Panc1 (cell line): ENCODE data around the gene UBAC2. TPM values are rescaled to one million over a fixed set of nuclear protein-coding genes. Genes with fewer than 3 reads are reported as not detected.

ENCODE experiments used
- ATAC-seq: fragments of 200-7000 bp; cut with Tn5 transposase; 2 replicates; pipeline ENCODE4 v1.9.1; 2020; ENCODE audit warnings: mild to moderate bottlenecking, moderate library complexity
- BruUV-seq: library from RNA; stranded (reverse); fragments of 400-500 nt; replicated peaks from 2 replicates; lab custom pipeline; 2021; lab: Mats Ljungman, UMichigan
- CTCF ChIA-PET: fragments of 300-600 bp; sonication (Branson Sonifier 250); formaldehyde crosslinking; loops from one replicate; lab custom pipeline; 2022; ENCODE audit warnings: antibody characterized with exemption; lab: Charles Lee
- POLR2A ChIA-PET: fragments of 300-600 bp; sonication (Branson Sonifier 250); formaldehyde crosslinking; loops from one replicate; lab custom pipeline; 2022; ENCODE audit warnings: antibody characterized with exemption; lab: Charles Lee
- DNase-seq: peaks from one replicate; pipeline ENCODE4 v3.0.0-alpha.2; 2010; ENCODE audit warnings: low read depth, low spot score
- H3K27ac ChIP-seq: 2 replicates; pipeline ENCODE4 v1.5.1; 2011; ENCODE audit warnings: mild to moderate bottlenecking, low read length, inconsistent platforms
- H3K27me3 ChIP-seq: fragments of 200-500 bp; sonication (Bioruptor generic); 2 replicates; pipeline ENCODE4 v1.6.0; 2014; ENCODE audit warnings: low read length, inconsistent platforms; ENCODE audit not compliant: control insufficient read depth, insufficient read depth
- H3K36me3 ChIP-seq: fragments of 200-500 bp; sonication (Bioruptor generic); 2 replicates; pipeline ENCODE4 v1.5.1; 2014; ENCODE audit warnings: inconsistent platforms, mild to moderate bottlenecking, low read length, moderate library complexity; ENCODE audit not compliant: control insufficient read depth, insufficient read depth
- H3K4me1 ChIP-seq: 2 replicates; pipeline ENCODE4 v1.5.1; 2011; ENCODE audit warnings: inconsistent platforms, mild to moderate bottlenecking, low read length, moderate library complexity; ENCODE audit not compliant: control insufficient read depth, insufficient read depth
- H3K4me3 ChIP-seq, 2 experiments: 2 replicates each; pipeline ENCODE4 v1.5.1; 2011 to 2012; ENCODE audit warnings: low read depth in 2 of 2, low read length in 2 of 2, mild to moderate bottlenecking in 2 of 2, inconsistent platforms in 1 of 2, moderate library complexity in 1 of 2
- H3K9me3 ChIP-seq: fragments of 200-500 bp; sonication (Bioruptor generic); 2 replicates; pipeline ENCODE4 v1.5.1; 2014; ENCODE audit warnings: low read depth, mild to moderate bottlenecking, inconsistent platforms, low read length, moderate library complexity; ENCODE audit not compliant: control insufficient read depth, insufficient read depth
- POLR2AphosphoS5 ChIP-seq: IDR thresholded peaks from 2 replicates; pipeline ENCODE4 v1.6.1; 2012; ENCODE audit warnings: mild to moderate bottlenecking, low read depth, low read length, moderate library complexity
- SIN3A ChIP-seq: IDR thresholded peaks from 2 replicates; pipeline ENCODE4 v1.6.1; 2012; ENCODE audit warnings: low read depth, mild to moderate bottlenecking, low read length, moderate library complexity, borderline replicate concordance; ENCODE audit not compliant: insufficient read depth
- TCF7L2 ChIP-seq: IDR thresholded peaks from 2 replicates; pipeline ENCODE4 v1.6.1; 2011; ENCODE audit warnings: mild to moderate bottlenecking, low read depth, low read length, inconsistent platforms
- in situ Hi-C: cut with HindIII; loops from 2 replicates; pipeline ENCODE4 v1.10.0; 2016; ENCODE audit warnings: low sequenced_read_pairs, low pct_unique_long_range_greater_than_20kb
- intact Hi-C: fragments of 100-400 bp; cut with micrococcal nuclease; formaldehyde crosslinking; loops from one replicate; pipeline ENCODE4 v1.10.0; 2022; ENCODE audit not compliant: unreplicated experiment
- total RNA-seq: library from RNA; stranded (reverse); gene quantifications from one replicate; pipeline ENCODE4 v1.2.1, GENCODE V29; 2021; ENCODE audit not compliant: unreplicated experiment
- TF ChIP-seq, protein P1 (sequence below), 2 experiments: IDR thresholded peaks; 2 replicates each; pipeline ENCODE4 v1.6.1; 2011 to 2012; ENCODE audit warnings: low read depth in 2 of 2, control low read depth in 1 of 2, low read length in 1 of 2, mild to moderate bottlenecking in 1 of 2, moderate library complexity in 1 of 2; ENCODE audit not compliant: insufficient read depth in 1 of 2
- TF ChIP-seq, protein P2 (sequence below): fragments of 450-650 bp; IDR thresholded peaks from 2 replicates; pipeline ENCODE4 v1.5.1; 2017; ENCODE audit warnings: mild to moderate bottlenecking

UBAC2 gene
- total RNA-seq, 1 experiment from 2014 or later = 40.8 TPM

DNA sequence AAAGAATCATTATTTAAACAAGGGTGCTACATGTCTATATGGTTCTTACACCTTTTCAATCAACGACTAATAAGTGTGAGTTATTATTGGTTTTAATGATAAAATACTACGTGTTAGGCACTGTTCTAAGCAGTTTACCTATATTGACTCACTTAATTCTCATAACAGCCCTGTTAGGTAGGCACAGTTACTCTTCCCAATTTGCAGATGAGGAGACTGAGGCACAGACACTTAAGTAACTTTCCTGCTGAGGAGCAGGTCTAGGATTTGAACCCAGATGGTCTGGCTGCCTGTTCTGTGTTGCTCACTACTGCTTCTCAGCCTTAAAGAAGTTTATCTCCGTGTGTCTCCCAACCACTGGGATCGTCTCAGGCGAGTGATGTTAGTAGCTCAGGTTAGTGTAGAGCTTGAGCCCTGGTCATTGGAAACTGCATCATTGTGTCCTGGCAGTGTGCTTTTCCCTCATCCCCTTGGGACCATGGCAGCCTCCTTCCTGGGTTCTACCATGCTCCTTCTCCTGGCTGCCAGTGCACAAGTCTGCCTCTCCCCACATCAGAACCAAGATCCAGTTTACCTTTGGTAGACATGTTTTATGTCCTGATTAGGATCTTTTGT lies 10.9 kb downstream of the UBAC2 start:
- ChIA-PET POLR2A (no interaction called here), CTCF (no interaction called here)
- ATAC-seq (no peak), DNase-seq (no peak)
- H3K4me1 ChIP-seq = no peaks in the 10 kb centered on the region; the same call in 1 of the 2 replicates
- no peaks in the 10 kb centered on the region for H3K9me3 ChIP-seq
- BruUV-seq = no TSS peak
- no peaks in the 10 kb centered on the region for H3K36me3 ChIP-seq
- intact Hi-C loops = no loop called here
- no peak overlapping the region for H3K27ac ChIP-seq
- H3K4me3 ChIP-seq = no peak overlapping the region
- in situ Hi-C loops = no loop called here
- no peaks in the 10 kb centered on the region for H3K27me3 ChIP-seq
- no peak for TF ChIP-seq POLR2AphosphoS5
- TF ChIP-seq, protein P1, sequence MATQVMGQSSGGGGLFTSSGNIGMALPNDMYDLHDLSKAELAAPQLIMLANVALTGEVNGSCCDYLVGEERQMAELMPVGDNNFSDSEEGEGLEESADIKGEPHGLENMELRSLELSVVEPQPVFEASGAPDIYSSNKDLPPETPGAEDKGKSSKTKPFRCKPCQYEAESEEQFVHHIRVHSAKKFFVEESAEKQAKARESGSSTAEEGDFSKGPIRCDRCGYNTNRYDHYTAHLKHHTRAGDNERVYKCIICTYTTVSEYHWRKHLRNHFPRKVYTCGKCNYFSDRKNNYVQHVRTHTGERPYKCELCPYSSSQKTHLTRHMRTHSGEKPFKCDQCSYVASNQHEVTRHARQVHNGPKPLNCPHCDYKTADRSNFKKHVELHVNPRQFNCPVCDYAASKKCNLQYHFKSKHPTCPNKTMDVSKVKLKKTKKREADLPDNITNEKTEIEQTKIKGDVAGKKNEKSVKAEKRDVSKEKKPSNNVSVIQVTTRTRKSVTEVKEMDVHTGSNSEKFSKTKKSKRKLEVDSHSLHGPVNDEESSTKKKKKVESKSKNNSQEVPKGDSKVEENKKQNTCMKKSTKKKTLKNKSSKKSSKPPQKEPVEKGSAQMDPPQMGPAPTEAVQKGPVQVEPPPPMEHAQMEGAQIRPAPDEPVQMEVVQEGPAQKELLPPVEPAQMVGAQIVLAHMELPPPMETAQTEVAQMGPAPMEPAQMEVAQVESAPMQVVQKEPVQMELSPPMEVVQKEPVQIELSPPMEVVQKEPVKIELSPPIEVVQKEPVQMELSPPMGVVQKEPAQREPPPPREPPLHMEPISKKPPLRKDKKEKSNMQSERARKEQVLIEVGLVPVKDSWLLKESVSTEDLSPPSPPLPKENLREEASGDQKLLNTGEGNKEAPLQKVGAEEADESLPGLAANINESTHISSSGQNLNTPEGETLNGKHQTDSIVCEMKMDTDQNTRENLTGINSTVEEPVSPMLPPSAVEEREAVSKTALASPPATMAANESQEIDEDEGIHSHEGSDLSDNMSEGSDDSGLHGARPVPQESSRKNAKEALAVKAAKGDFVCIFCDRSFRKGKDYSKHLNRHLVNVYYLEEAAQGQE (IDR thresholded peaks at IDR 0.05; ENCODE audit: insufficient read depth in 1 of 2, low read depth in 2 of 2, low read length in 1 of 2) = no peak
- no peak for TF ChIP-seq TCF7L2

DNA sequence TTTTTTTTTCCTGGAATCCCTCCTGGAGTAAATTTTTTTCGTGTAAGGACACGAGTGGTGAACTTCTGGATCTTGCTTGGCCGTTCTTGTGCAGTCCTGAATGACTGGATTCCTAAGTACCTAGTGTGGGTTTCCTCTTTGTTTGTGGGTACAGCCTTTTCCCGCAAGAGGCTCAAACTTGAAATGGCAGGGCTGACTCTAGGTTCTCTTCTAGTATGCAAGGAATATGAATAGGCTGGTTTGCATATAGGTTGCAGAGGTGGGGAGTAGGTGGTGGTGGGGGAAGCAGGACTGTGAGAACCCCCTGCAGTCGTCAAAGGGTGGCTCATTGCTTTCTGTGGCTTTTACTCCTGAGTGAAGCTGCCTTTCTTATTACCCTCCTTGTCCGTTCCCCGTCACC lies 13.6 kb downstream of the UBAC2 start:
- Histone ChIP-seq H3K27ac (no peak overlapping the region), H3K27me3 (no peaks in the 10 kb centered on the region), H3K9me3 (no peaks in the 10 kb centered on the region), H3K4me3 (no peak overlapping the region), H3K4me1 (no peaks in the 10 kb centered on the region; the same call in 1 of the 2 replicates), H3K36me3 (no peaks in the 10 kb centered on the region)
- no peak for DNase-seq
- ATAC-seq = no peak
- ChIA-PET CTCF (no interaction called here), POLR2A (no interaction called here)
- intact Hi-C loops = no loop called here
- in situ Hi-C loops = no loop called here
- TF ChIP-seq, protein P2, sequence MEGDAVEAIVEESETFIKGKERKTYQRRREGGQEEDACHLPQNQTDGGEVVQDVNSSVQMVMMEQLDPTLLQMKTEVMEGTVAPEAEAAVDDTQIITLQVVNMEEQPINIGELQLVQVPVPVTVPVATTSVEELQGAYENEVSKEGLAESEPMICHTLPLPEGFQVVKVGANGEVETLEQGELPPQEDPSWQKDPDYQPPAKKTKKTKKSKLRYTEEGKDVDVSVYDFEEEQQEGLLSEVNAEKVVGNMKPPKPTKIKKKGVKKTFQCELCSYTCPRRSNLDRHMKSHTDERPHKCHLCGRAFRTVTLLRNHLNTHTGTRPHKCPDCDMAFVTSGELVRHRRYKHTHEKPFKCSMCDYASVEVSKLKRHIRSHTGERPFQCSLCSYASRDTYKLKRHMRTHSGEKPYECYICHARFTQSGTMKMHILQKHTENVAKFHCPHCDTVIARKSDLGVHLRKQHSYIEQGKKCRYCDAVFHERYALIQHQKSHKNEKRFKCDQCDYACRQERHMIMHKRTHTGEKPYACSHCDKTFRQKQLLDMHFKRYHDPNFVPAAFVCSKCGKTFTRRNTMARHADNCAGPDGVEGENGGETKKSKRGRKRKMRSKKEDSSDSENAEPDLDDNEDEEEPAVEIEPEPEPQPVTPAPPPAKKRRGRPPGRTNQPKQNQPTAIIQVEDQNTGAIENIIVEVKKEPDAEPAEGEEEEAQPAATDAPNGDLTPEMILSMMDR = no peak
- TF ChIP-seq TCF7L2 (no peak), POLR2AphosphoS5 (no peak), SIN3A (no peak)
- TF ChIP-seq, protein P1 (IDR thresholded peaks at IDR 0.05; ENCODE audit: insufficient read depth in 1 of 2, low read depth in 2 of 2, low read length in 1 of 2) = no peak
- BruUV-seq = no TSS peak
